Heart right ventricle (tissue), 16 donors: ENCODE measurements around the gene CCP110. TPM values are rescaled to one million over a fixed set of nuclear protein-coding genes. Genes with fewer than 3 reads are reported as not detected.
A peak's percentile ranks its signal among the peaks of the same experiment; 100 is the strongest.

Experiments used
- ATAC-seq, 8 donors: fragments of 200-7000 bp; cut with Tn5 transposase; one replicate each; pipeline ENCODE4 v1.9.1; 2020; ENCODE audit warnings: mild to moderate bottlenecking in 8 of 8, moderate library complexity in 8 of 8, moderate number of reproducible peaks in 1 of 8
- DNase-seq, 2 donors: peaks; one replicate each; pipeline ENCODE4 v3.0.0-alpha.2; 2020
- H3K27ac ChIP-seq, 10 donors: fragments of 200-600 bp; sonication (generic) in 2 of 10; one replicate each; pipeline versions ENCODE4 v1.5.0 to v1.8.0; 2020 to 2022; ENCODE audit warnings: mild to moderate bottlenecking in 3 of 10
- H3K27me3 ChIP-seq, 7 donors: fragments of 200-600 bp; one replicate each; pipeline ENCODE4 v1.8.0; 2021 to 2022; ENCODE audit warnings: mild to moderate bottlenecking in 2 of 7
- H3K36me3 ChIP-seq, 9 donors: fragments of 200-600 bp; sonication (generic) in 1 of 9; one replicate each; pipeline versions ENCODE4 v1.5.0 to v1.8.0; 2020 to 2022; ENCODE audit warnings: mild to moderate bottlenecking in 2 of 9
- H3K4me1 ChIP-seq, 9 donors: fragments of 200-600 bp; sonication (generic) in 1 of 9; one replicate each; pipeline versions ENCODE4 v1.5.0 to v1.8.0; 2020 to 2022; ENCODE audit warnings: mild to moderate bottlenecking in 4 of 9
- H3K4me3 ChIP-seq, 10 donors: fragments of 200-600 bp; sonication (generic) in 2 of 10; one replicate each; pipeline versions ENCODE4 v1.5.0 to v1.8.0; 2020 to 2022; ENCODE audit warnings: mild to moderate bottlenecking in 7 of 10, moderate library complexity in 2 of 10
- H3K9me3 ChIP-seq, 11 donors: fragments of 200-600 bp in 10 of 11; sonication (generic) in 2 of 11; one replicate each; pipeline versions ENCODE4 v1.5.0 to v1.8.0; 2013 to 2022; ENCODE audit warnings: mild to moderate bottlenecking in 2 of 11, control low read depth in 1 of 11, moderate library complexity in 1 of 11
- WGBS, 2 donors: extraction: QIAGEN DNeasy Blood & Tissue Kit; methylation state at CpG; one replicate each; pipeline ENCODE4 v1.1.7; 2013; ENCODE audit warnings: inconsistent platforms in 1 of 2; 5-methylcytosine and 5-hydroxymethylcytosine counted together
- intact Hi-C, 10 donors: fragments of 100-400 bp; cut with DNase I; formaldehyde crosslinking; loops; one replicate each; pipeline versions ENCODE4 v1.11.1 to v1.14.2; 2022
- polyA plus RNA-seq, 2 donors: library from polyadenylated mRNA; stranded (reverse); fragments of 200-250 nt; gene quantifications; one replicate each; pipeline ENCODE4 v1.2.3, GENCODE V29; 2013
- total RNA-seq, 10 donors: library from RNA; stranded (reverse); fragmentation: NEBNext Ultra II Directional in 3 of 10; extraction: Animal tissue kit (Norgen Biotek cat#: 25700) in 3 of 10; gene quantifications; one replicate each; pipeline versions ENCODE4 v1.2.1 to v1.2.4, GENCODE V29; 2021 to 2023
- TF ChIP-seq, protein P1 (sequence below), 9 donors: fragments of 200-600 bp; sonication (generic) in 2 of 9; IDR thresholded peaks; one replicate each; pipeline versions ENCODE4 v1.5.0 to v1.8.0; 2021 to 2022; ENCODE audit warnings: antibody characterized with exemption in 9 of 9, mild to moderate bottlenecking in 5 of 9, moderate library complexity in 1 of 9
- donor health status: Arrhythmogenic right ventricular cardiomyopathy.
- donor health status: ischemic (EF 13 %, LVEDD 7.1; RV severe dilation, severe dysfunction).
- donor health status: healthy with polysubstance abuse.
- donor health status: DM: no; HTN: yes; CAD: no.
- donor health status: DM: no; HTN: no; CAD: no.
- donor health status: ischemic (EF 25% LVEDD 6.9; RV normal size, moderate dysfunction).
- donor health status: ischemic (EF 25% LVEDD 5.7; RV mildly dilated, moderate dysfunction).
- donor health status: healthy.
- donor health status: DM: yes; HTN: yes; CAD: no.
- donor health status: Ischemic cardiomyopathy.
- donor health status: ischemic (EF 35%, LVEDD 5.7; RV mildly dilated, moderate dysfunction).
- donor health status: nonischemic (EF 11% LVEDD 7.7; RV severe dilation, severe dysfunction).
- donor health status: DM: yes; HTN: yes; CAD: no.
- donor health status: PGD.
- donor health status: ischemic (EF 29% LVEDD 5.4; RV normal size, mild dysfunction).
- donor health status: nonischemic (EF 23%, LVEDD 6.1; RV moderate dilation, normal function).

CCP110 gene
- total and polyA plus RNA-seq, 12 donors = 2.4 to 8.8 (median 7.6) TPM

DNA sequence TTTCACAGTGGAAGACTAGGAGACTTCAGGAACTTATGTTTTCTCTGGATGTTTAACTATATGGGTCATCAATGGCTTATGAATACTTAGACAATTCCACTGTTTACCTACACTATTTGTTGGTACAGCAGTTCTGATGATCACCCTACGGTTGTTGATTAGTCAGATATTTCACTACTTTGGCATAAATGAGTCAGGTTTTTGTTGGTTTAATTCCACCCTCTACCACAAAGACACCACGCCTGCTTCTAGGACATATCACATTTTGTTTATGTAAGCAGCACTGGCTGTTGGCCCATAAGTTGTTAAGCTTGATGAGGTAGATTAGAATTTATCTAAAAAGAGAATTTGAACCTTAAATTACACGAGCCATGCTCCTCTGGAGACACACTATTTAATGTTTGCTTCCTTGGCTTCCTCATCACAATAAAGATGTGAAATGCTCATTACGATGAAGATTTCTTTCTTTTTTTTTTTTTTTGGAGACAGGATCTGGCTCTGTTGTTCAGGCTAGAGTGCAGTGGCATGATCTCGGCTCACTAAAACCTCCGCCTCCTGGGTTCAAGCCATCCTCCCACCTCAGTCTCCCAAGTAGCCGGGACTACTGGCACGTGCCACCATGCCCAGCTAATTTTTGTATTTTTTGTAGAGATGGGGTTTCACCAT lies 6.2 kb upstream of the CCP110 start:
- H3K27me3 ChIP-seq = no peaks in the 10 kb centered on the region
- H3K27ac ChIP-seq = no peak overlapping the region
- WGBS, 2 donors = 92 to 94% methylated on average over 8 of the region's 8 CpGs
- TF ChIP-seq, protein P1, sequence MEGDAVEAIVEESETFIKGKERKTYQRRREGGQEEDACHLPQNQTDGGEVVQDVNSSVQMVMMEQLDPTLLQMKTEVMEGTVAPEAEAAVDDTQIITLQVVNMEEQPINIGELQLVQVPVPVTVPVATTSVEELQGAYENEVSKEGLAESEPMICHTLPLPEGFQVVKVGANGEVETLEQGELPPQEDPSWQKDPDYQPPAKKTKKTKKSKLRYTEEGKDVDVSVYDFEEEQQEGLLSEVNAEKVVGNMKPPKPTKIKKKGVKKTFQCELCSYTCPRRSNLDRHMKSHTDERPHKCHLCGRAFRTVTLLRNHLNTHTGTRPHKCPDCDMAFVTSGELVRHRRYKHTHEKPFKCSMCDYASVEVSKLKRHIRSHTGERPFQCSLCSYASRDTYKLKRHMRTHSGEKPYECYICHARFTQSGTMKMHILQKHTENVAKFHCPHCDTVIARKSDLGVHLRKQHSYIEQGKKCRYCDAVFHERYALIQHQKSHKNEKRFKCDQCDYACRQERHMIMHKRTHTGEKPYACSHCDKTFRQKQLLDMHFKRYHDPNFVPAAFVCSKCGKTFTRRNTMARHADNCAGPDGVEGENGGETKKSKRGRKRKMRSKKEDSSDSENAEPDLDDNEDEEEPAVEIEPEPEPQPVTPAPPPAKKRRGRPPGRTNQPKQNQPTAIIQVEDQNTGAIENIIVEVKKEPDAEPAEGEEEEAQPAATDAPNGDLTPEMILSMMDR (IDR thresholded peaks at IDR 0.05) = no peak
- H3K36me3 ChIP-seq = peaks cover 0 to 49% (median 18%) of the 10 kb centered on the region in 9 donors
- ATAC-seq (no peak), DNase-seq (no peak)
- H3K4me3 ChIP-seq = no peak overlapping the region
- no peaks in the 10 kb centered on the region for H3K9me3 ChIP-seq
- intact Hi-C loops = no loop called here
- H3K4me1 ChIP-seq = peaks cover 0 to 64% (median 24%) of the 10 kb centered on the region in 9 donors

DNA sequence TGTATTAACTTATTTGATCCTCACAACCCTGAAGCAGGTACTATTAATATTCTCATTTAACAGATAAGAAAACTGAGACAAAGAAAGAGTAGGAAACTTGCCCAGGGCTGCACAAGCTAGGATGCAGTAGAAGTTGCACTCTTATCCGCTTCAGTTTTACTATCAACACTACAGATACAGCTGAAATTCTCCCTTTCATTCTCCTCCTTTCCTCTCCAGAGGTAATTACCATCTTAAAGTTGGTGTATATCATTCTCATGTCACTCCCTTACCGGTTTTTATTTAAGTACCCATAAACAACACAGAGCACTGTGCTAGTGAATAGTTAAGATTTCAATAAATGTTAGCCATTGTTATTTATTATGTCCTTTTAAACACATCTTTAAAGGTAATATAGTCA lies 5.4 kb upstream of the CCP110 start:
- H3K4me3 ChIP-seq = no peak overlapping the region
- TF ChIP-seq, protein P1 (IDR thresholded peaks at IDR 0.05) = no peak
- no peaks in the 10 kb centered on the region for H3K9me3 ChIP-seq
- intact Hi-C loops = no loop called here
- ATAC-seq (no peak), DNase-seq (no peak)
- H3K4me1 ChIP-seq = peaks cover 0 to 67% (median 29%) of the 10 kb centered on the region in 9 donors
- H3K27ac ChIP-seq = no peak overlapping the region
- H3K36me3 ChIP-seq = peaks cover 0 to 44% (median 18%) of the 10 kb centered on the region in 9 donors
- no peaks in the 10 kb centered on the region for H3K27me3 ChIP-seq
- WGBS, 2 donors = 61 to 73% methylated on average over 2 of the region's 2 CpGs

DNA sequence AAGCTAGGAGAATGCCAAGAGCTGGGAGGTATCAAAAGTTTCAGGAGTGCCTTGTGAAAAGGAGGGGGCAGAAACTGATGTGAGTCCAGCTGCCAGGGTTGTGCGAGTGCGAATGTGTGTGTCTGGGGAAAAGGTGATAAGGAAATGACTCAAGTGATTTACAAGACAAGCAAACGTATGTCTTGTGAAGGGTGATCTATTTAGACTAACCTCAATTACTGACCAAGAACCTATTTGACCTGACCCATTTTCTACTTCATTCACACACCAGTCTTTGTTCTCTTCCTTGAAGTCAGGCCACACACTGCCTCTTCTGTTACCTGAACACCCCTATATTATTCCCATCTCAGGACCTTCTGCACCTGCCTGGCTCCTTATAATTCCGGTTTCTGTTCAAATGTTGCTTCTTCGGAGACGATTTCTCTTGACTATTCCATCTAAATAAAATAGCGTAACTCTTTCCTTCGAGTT lies 2.8 kb upstream of the CCP110 start:
- Histone ChIP-seq H3K4me1 (peaks cover 0 to 75% (median 30%) of the 10 kb centered on the region in 9 donors), H3K36me3 (peaks cover 0 to 18% (median 9%) of the 10 kb centered on the region in 9 donors), H3K4me3 (peak overlapping the region; percentile 70 to 92 (median 85)), H3K9me3 (no peaks in the 10 kb centered on the region), H3K27ac (peak overlapping the region in 8 of 10 donors; percentile 84 to 92 (median 88)), H3K27me3 (no peaks in the 10 kb centered on the region)
- WGBS, 2 donors = 6 to 9% methylated on average over 8 of the region's 8 CpGs
- TF ChIP-seq, protein P1 (IDR thresholded peaks at IDR 0.05) = no peak
- intact Hi-C loops = no loop called here
- DNase-seq (no peak), ATAC-seq (no peak)

DNA sequence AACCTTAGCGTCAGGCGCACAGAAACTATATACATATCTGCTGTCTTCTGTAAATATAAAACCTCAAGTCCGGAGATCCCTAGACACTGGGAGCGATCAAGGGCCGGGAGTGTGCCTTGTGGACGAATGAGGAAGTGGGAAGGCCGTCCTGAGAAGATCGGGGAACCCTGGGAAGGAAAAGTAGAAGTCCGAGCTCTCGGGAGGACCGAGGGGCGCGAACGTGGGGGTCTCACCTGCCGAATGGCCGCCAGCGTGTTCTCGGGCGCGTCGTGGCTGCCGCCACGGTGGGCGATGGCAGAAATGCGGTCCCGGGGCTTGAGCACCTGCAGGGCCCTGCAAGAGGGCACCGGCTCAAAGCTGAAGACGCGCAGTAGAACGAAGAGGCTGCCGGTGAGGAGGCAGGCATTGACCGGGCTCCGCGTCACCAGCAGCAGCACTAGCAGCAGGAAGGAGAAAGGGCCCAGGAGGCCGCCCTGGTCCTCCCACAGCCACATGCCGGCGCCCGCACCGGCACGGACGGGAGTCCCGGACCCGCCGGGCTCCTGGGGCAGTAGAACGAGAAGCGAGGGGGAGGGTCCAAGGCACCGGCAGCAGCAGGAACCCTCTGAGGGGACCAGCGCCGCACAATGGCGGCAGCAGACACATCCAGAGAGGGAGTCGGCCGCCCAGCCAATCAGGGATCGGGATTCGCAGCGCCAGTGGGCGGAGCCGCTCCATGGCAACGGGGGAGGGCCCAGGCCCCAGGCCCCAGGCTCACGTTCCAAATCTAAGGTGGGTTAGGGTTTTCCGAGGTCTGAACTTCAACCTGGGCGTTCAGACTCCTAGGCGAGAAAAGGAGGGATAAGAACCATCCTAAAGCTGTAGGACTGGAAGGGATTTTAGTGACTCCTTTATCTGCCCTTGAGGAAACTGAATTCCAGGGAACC lies 2.0 kb upstream of the CCP110 start, which contains the start of gene GDE1:
Gene GDE1 (minus strand): TSS at position 628 of the 926 bp plus-strand sequence. CDS start 134 bp downstream, at position 494.
- Histone ChIP-seq H3K36me3 (peaks cover 0 to 10% (median 2%) of the 10 kb centered on the region in 9 donors), H3K27ac (peak within 1 kb of the TSS; percentile 14 to 92 (median 88)), H3K4me3 (peak within 1 kb of the TSS; percentile 70 to 92 (median 85)), H3K9me3 (no peaks in the 10 kb centered on the region), H3K4me1 (peaks cover 0 to 70% (median 30%) of the 10 kb centered on the region in 9 donors), H3K27me3 (no peaks in the 10 kb centered on the region)
- DNase-seq (peak; percentile 95), ATAC-seq (peak; percentile 91 to 95 (median 93))
- TF ChIP-seq, protein P1 (IDR thresholded peaks at IDR 0.05) = peak in 7 of 9 donors; percentile 11 to 68 (median 53)
- 0 to 1% methylated on average over 59 to 62 of the region's 62 CpGs for WGBS, 2 donors
- intact Hi-C loops = loop anchor here in 2 of 10 donors (2.0 kb wide), 1 partner anchor 33 kb away; the partner anchor contains the start of gene VPS35L (in 2 of the 2)
